NCI-H226 (cell line): ENCODE data around the gene SLC16A3.
A peak's percentile ranks its signal among the peaks of the same experiment; 100 is the strongest.
"Not testable (repeated sequence)": the region's sequence is repeated elsewhere in the genome, so short reads cannot be mapped to it uniquely, and the experiment has no call there.

ENCODE experiments used
- DNase-seq: peaks from one replicate; pipeline ENCODE4 v3.0.0-alpha.2; 2015

The SLC16A3 gene

GRCh38 chr17:82247856-82248671, 19.2 kb downstream of the SLC16A3 start:
- no peak for DNase-seq

GRCh38 chr17:82248815-82249674, 20.2 kb downstream of the SLC16A3 start:
- DNase-seq: no peak

- DNase-seq: no peak
Observed at GRCh38 chr17:82249896-82250581, 21.2 kb downstream of the SLC16A3 start.

- no peak for DNase-seq
Observed at GRCh38 chr17:82250868-82251500, 22.1 kb downstream of the SLC16A3 start.

- no peak for DNase-seq
Observed at GRCh38 chr17:82252511-82253178, 23.8 kb downstream of the SLC16A3 start.

- no peak for DNase-seq
Observed at GRCh38 chr17:82253179-82253544, 24.3 kb downstream of the SLC16A3 start.

- not testable (repeated sequence) for DNase-seq
Observed at GRCh38 chr17:82254096-82254495, 25.3 kb downstream of the SLC16A3 start.

- DNase-seq: not testable (repeated sequence)
Observed at GRCh38 chr17:82254746-82255145, 25.9 kb downstream of the SLC16A3 start.

GRCh38 chr17:82255402-82255972, 26.6 kb downstream of the SLC16A3 start:
- no peak for DNase-seq

- DNase-seq: no peak
Observed at GRCh38 chr17:82256242-82256885, 27.5 kb downstream of the SLC16A3 start.

- DNase-seq: peak; percentile 83
Observed at GRCh38 chr17:82257473-82257872, 28.6 kb downstream of the SLC16A3 start.

GRCh38 chr17:82258555-82258954, 29.7 kb downstream of the SLC16A3 start:
- DNase-seq: no peak

- DNase-seq: not testable (repeated sequence)
Observed at GRCh38 chr17:82259972-82260961, 31.4 kb downstream of the SLC16A3 start.

- DNase-seq: no peak
Observed at GRCh38 chr17:82262344-82262743, 33.5 kb downstream of the SLC16A3 start.

- DNase-seq: no peak
Observed at GRCh38 chr17:82263641-82264040, 34.8 kb downstream of the SLC16A3 start.

- DNase-seq: no peak
Observed at GRCh38 chr17:82266142-82266541, 37.3 kb downstream of the SLC16A3 start.

GRCh38 chr17:82267575-82268379, 38.9 kb downstream of the SLC16A3 start:
- DNase-seq: peak; percentile 84

- DNase-seq: no peak
Observed at GRCh38 chr17:82269138-82269881, 40.5 kb downstream of the SLC16A3 start.
